Epithelial cell of proximal tubule (primary cell): Measurements from ENCODE around the gene TMEM182. TPM values are rescaled to one million over a fixed set of nuclear protein-coding genes. Genes with fewer than 3 reads are reported as not detected.

Experiments
- DNase-seq: peaks from one replicate; pipeline ENCODE4 v3.0.0-alpha.2; 2011; ENCODE audit warnings: low read depth
- H3K4me3 ChIP-seq: 2 replicates; pipeline ENCODE4 v1.5.1; 2011; ENCODE audit warnings: low read depth, mild to moderate bottlenecking, low read length
- CTCF ChIP-seq: conservative IDR thresholded peaks from 2 replicates; pipeline ENCODE4 v1.5.1; 2012; ENCODE audit warnings: low read depth, mild to moderate bottlenecking, low read length
- total RNA-seq: library from RNA; depleted of rRNA; stranded (reverse); fragments of >200 nt; gene quantifications from 2 replicates; pipeline ENCODE4 v1.2.3, GENCODE V29; 2015

Gene TMEM182
- total RNA-seq, 1 donor from 2014 or later: 4.2 TPM

- H3K4me3 ChIP-seq: no peak overlapping the region
- no peak for TF ChIP-seq CTCF
- no peak for DNase-seq
These were observed 18.6 kb downstream of the TMEM182 start for GRCh38 chr2:102780467-102780866.

- no peak overlapping the region for H3K4me3 ChIP-seq
- no peak for DNase-seq
- TF ChIP-seq CTCF: no peak
These were observed 20.4 kb downstream of the TMEM182 start for GRCh38 chr2:102782187-102782586.

GRCh38 chr2:102782933-102783332 lies 21.1 kb downstream of the TMEM182 start:
- no peak for TF ChIP-seq CTCF
- no peak overlapping the region for H3K4me3 ChIP-seq
- no peak for DNase-seq

DNA sequence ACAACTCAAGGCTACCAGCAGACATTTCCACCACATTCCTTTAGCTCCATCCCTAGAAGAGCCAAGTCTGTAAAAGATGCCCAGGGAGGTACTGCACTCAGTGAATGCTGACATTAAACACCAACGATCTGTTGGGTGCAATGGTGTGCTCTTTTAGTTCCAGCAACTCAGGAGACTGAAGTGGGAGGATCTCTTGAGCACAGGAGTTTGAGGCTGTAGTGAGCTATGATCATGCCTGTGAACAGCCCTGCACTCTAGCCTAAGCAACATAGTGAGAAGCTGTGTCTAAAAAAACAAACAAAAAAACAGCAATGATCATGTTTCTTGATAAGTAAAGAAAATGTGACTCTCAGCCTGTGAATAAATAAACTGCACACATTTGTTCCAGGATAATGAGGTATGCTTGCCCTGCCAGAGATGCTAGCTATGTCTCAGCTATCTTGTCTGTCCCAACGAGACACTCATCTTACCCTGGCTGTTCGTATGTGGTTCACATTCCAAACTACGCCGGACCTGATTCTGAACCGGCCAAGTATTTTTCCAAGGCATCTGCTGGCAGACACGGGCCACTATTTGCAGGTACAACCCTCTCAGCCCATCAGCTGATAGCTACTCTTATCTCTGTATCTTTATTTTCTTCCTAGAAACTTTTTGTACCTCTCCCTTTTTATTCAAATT lies 21.8 kb downstream of the TMEM182 start:
- no peak overlapping the region for H3K4me3 ChIP-seq
- DNase-seq: no peak
- TF ChIP-seq CTCF: no peak

GRCh38 chr2:102784940-102785339 lies 23.1 kb downstream of the TMEM182 start:
- no peak for TF ChIP-seq CTCF
- no peak for DNase-seq
- H3K4me3 ChIP-seq: no peak overlapping the region

DNA sequence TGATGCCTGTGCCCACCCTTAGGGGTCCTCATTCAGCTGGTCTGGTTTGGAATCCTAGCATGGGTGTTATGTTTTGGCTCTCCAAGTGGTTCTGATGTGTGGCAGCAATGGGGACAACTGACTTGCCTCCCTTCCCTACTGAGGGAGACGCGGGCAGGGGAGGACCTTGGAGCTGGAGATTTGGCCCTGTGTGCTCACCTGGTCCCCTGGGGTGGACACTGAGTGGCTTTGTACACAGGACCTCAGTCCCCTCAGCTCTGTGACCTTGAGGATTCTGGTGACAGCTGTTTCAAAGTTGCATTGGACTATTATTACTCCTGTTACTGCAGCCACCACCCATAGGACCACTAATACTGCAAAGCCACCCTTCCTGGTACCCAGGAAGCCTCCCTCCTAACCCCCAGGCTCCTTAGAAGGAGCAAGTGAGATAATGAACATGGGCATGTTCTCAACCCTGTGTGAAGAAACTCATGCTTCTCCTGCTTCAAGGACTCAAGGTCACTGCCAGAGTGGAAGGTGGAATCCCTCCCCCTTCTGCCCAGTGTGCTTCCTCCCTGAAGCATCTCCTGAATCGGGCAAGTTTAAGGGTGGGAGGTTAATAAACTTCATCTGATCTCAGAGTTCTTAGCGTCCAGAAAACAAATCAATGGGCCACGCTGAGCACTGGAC lies 26.5 kb downstream of the TMEM182 start:
- H3K4me3 ChIP-seq: no peak overlapping the region
- DNase-seq: no peak
- no peak for TF ChIP-seq CTCF

- DNase-seq: no peak
- H3K4me3 ChIP-seq: no peak overlapping the region
- no peak for TF ChIP-seq CTCF
These were observed 27.0 kb downstream of the TMEM182 start for GRCh38 chr2:102788885-102789260.
